Esophagus muscularis mucosa (tissue), 4 donors: ENCODE measurements around the gene OR8D2. TPM values are rescaled to one million over a fixed set of nuclear protein-coding genes. Genes with fewer than 3 reads are reported as not detected.

Experiments used
- DNase-seq: peaks from one replicate; pipeline ENCODE4 v3.0.0-alpha.2; 2017; ENCODE audit errors: extremely low spot score
- H3K27ac ChIP-seq, 4 donors: fragments of 200-600 bp; sonication (generic); replicated peaks in 1 of 4; 1 replicate in 3 of 4; 2 replicates in 1 of 4; pipeline ENCODE4 v1.5.1; 2016 to 2019; ENCODE audit warnings: mild to moderate bottlenecking in 1 of 4
- H3K27me3 ChIP-seq, 4 donors: fragments of 200-600 bp; sonication (generic); one replicate each; pipeline versions ENCODE4 v1.5.1 to v1.6.0; 2016 to 2019
- H3K36me3 ChIP-seq, 4 donors: fragments of 200-600 bp; sonication (generic); one replicate each; pipeline ENCODE4 v1.5.1; 2016 to 2019
- H3K4me1 ChIP-seq, 4 donors: fragments of 200-600 bp; sonication (generic); one replicate each; pipeline ENCODE4 v1.5.1; 2016 to 2019
- H3K4me3 ChIP-seq, 4 donors: fragments of 200-600 bp; sonication (generic); 1 replicate in 2 of 4; 2 replicates in 2 of 4; pipeline ENCODE4 v1.5.1; 2016 to 2019; ENCODE audit warnings: mild to moderate bottlenecking in 4 of 4, moderate library complexity in 1 of 4
- H3K9me3 ChIP-seq, 4 donors: fragments of 200-600 bp; sonication (generic); 1 replicate in 3 of 4; 2 replicates in 1 of 4; pipeline ENCODE4 v1.5.1; 2016 to 2019
- EP300 ChIP-seq: sonication (generic); formaldehyde crosslinking; IDR thresholded peaks from one replicate; pipeline ENCODE4 v1.6.1; 2017; ENCODE audit warnings: antibody characterized with exemption
- POLR2A ChIP-seq: fragments of 450-650 bp; IDR thresholded peaks from one replicate; pipeline ENCODE4 v1.6.1; 2017; ENCODE audit warnings: antibody characterized with exemption, moderate library complexity, mild to moderate bottlenecking, low read depth
- POLR2AphosphoS5 ChIP-seq, 2 donors: sonication (generic); formaldehyde crosslinking; IDR thresholded peaks; one replicate each; pipeline ENCODE4 v1.6.1; 2017; ENCODE audit warnings: antibody characterized with exemption in 2 of 2
- WGBS: methylation state at CpG from one replicate; pipeline ENCODE4 v1.1.5; 2018; 5-methylcytosine and 5-hydroxymethylcytosine counted together
- intact Hi-C: fragments of 100-400 bp; cut with DNase I; formaldehyde crosslinking; loops from one replicate; pipeline ENCODE4 v1.15.1; 2023
- total RNA-seq, 4 donors: library from RNA; depleted of rRNA; stranded (reverse); fragments of >200 nt; gene quantifications; one replicate each; pipeline versions ENCODE4 v1.1.0 to v1.2.1, GENCODE V29; 2016
- TF ChIP-seq, protein P1 (sequence below), 3 experiments: fragments of 200-600 bp in 2 of 3; fragments of 450-650 bp in 1 of 3; sonication (generic) in 2 of 3; IDR thresholded peaks; one replicate each; pipeline ENCODE4 v1.5.1; 2017 to 2019; ENCODE audit warnings: antibody characterized with exemption in 3 of 3, mild to moderate bottlenecking in 2 of 3, moderate library complexity in 1 of 3

Gene OR8D2
- total RNA-seq, 4 donors from 2014 or later: not detected

GRCh38 chr11:124311269-124311668 is 8.7 kb downstream of the OR8D2 start:
- no peak overlapping the region for H3K27ac ChIP-seq
- WGBS: 92% methylated on average over 5 of the region's 5 CpGs
- H3K9me3 ChIP-seq: no peaks in the 10 kb centered on the region
- no peak for DNase-seq
- intact Hi-C loops: no loop called here
- no peak overlapping the region for H3K4me3 ChIP-seq
- TF ChIP-seq POLR2A (no peak), POLR2AphosphoS5 (IDR thresholded peaks at IDR 0.05) (no peak), EP300 (no peak)
- TF ChIP-seq, protein P1, sequence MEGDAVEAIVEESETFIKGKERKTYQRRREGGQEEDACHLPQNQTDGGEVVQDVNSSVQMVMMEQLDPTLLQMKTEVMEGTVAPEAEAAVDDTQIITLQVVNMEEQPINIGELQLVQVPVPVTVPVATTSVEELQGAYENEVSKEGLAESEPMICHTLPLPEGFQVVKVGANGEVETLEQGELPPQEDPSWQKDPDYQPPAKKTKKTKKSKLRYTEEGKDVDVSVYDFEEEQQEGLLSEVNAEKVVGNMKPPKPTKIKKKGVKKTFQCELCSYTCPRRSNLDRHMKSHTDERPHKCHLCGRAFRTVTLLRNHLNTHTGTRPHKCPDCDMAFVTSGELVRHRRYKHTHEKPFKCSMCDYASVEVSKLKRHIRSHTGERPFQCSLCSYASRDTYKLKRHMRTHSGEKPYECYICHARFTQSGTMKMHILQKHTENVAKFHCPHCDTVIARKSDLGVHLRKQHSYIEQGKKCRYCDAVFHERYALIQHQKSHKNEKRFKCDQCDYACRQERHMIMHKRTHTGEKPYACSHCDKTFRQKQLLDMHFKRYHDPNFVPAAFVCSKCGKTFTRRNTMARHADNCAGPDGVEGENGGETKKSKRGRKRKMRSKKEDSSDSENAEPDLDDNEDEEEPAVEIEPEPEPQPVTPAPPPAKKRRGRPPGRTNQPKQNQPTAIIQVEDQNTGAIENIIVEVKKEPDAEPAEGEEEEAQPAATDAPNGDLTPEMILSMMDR (IDR thresholded peaks at IDR 0.05): no peak
- H3K4me1 ChIP-seq: no peaks in the 10 kb centered on the region
- H3K36me3 ChIP-seq: no peaks in the 10 kb centered on the region
- no peaks in the 10 kb centered on the region for H3K27me3 ChIP-seq

- no peak overlapping the region for H3K4me3 ChIP-seq
- intact Hi-C loops: no loop called here
Measured at GRCh38 chr11:124310721-124311120, 9.3 kb downstream of the OR8D2 start.

DNA sequence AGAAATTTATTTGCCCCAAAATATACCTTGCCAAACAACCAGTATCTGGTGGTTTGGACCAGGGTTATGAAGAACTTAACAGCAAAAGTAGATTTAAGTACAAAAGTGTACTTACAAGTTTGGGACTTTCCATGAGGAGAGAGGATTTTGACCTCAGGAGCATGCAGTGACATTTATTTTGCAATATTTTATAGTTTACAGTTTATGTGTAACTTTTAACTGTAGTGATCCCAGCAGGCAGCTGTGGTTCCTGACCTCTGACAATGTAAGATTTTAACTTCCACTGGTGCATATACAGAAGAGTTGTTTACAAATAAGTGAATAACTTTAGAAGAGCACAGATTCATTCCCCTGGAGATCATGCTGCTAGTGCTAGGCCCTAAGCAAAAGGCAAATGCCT is 12.9 kb downstream of the OR8D2 start:
- Histone ChIP-seq H3K27ac (no peak overlapping the region), H3K4me3 (no peak overlapping the region), H3K27me3 (no peaks in the 10 kb centered on the region), H3K4me1 (no peaks in the 10 kb centered on the region), H3K9me3 (no peaks in the 10 kb centered on the region), H3K36me3 (no peaks in the 10 kb centered on the region)
- no peak for DNase-seq
- intact Hi-C loops: no loop called here
- TF ChIP-seq EP300 (no peak), POLR2A (no peak), POLR2AphosphoS5 (IDR thresholded peaks at IDR 0.05) (no peak)
- TF ChIP-seq, protein P1 (IDR thresholded peaks at IDR 0.05): no peak

More at GRCh38 chr11:124310721-124311120, 9.3 kb downstream of the OR8D2 start:
- H3K27ac ChIP-seq: no peak overlapping the region
- H3K36me3 ChIP-seq: no peaks in the 10 kb centered on the region
- no peaks in the 10 kb centered on the region for H3K27me3 ChIP-seq
- H3K4me1 ChIP-seq: no peaks in the 10 kb centered on the region
- DNase-seq: no peak
- H3K9me3 ChIP-seq: no peaks in the 10 kb centered on the region
- no peak for TF ChIP-seq EP300
- no peak for TF ChIP-seq POLR2A
- TF ChIP-seq POLR2AphosphoS5 (IDR thresholded peaks at IDR 0.05): no peak
- TF ChIP-seq, protein P1 (IDR thresholded peaks at IDR 0.05): no peak

DNA sequence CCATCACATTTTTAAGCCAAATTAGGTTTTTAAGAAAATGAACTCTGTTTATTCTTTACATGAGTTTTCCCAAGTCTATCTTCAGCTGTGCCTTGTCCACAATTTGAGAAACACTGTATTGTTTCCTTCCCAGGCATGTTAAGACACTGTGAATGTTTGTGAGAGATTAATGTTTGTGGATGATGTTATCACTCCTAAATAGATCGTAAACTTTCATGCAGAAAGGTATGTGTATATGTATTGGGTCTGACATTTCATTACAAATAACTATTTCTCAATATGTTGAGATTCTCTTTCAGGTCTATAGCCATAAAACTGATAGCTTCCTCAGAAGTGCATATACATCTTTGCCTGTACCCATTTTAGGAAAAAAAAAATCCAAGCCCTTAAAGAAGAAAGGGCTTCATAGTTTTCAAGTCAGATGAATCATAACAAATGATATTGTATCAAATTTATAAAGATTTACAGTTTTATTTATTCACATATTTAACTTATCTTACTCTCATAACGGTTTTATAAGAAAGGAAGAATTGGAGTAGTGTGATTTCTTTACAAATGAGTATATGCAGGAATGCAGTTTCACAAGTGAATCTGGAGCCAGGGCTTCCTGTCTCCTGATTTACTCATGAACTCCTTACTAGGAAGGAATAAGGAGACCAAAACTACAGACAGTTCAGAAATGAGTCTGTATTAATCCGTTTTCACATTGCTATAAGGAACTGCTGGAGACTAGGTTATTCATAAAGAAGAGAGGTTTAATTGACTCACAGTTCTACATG is 17.5 kb downstream of the OR8D2 start:
- no peaks in the 10 kb centered on the region for H3K9me3 ChIP-seq
- no peaks in the 10 kb centered on the region for H3K36me3 ChIP-seq
- no peaks in the 10 kb centered on the region for H3K27me3 ChIP-seq
- 56% methylated on average over 3 of the region's 3 CpGs for WGBS
- intact Hi-C loops: no loop called here
- H3K4me1 ChIP-seq: no peaks in the 10 kb centered on the region
- TF ChIP-seq POLR2A: no peak
- TF ChIP-seq, protein P1 (IDR thresholded peaks at IDR 0.05): no peak
- no peak for TF ChIP-seq POLR2AphosphoS5 (IDR thresholded peaks at IDR 0.05)
- TF ChIP-seq EP300: no peak
- H3K4me3 ChIP-seq: no peak overlapping the region
- H3K27ac ChIP-seq: no peak overlapping the region
- no peak for DNase-seq

GRCh38 chr11:124301548-124301947 is 18.4 kb downstream of the OR8D2 start:
- Histone ChIP-seq H3K36me3 (no peaks in the 10 kb centered on the region), H3K4me1 (no peaks in the 10 kb centered on the region), H3K27ac (no peak overlapping the region), H3K9me3 (no peaks in the 10 kb centered on the region), H3K4me3 (no peak overlapping the region), H3K27me3 (no peaks in the 10 kb centered on the region)
- DNase-seq: no peak
- TF ChIP-seq POLR2A (no peak), POLR2AphosphoS5 (IDR thresholded peaks at IDR 0.05) (no peak), EP300 (no peak)
- TF ChIP-seq, protein P1 (IDR thresholded peaks at IDR 0.05): no peak
- 47% methylated on average over 3 of the region's 3 CpGs for WGBS
- intact Hi-C loops: no loop called here
